SU-DHL-6 (cell line): ENCODE data around the gene ASGR2.

ENCODE experiments used
- H2AFZ ChIP-seq: fragments of 200-600 bp; sonication (generic); 2 replicates; pipeline ENCODE4 v1.6.1; 2014; ENCODE audit warnings: low read depth, mild to moderate bottlenecking, moderate library complexity, mixed read lengths, antibody characterized with exemption, low read length; ENCODE audit not compliant: severe bottlenecking
- H3F3A ChIP-seq: fragments of 200-600 bp; shearing (Covaris generic); 2 replicates; pipeline ENCODE4 v1.6.0; 2016; ENCODE audit warnings: antibody characterized with exemption, mild to moderate bottlenecking; ENCODE audit not compliant: insufficient read depth
- H3K27ac ChIP-seq: fragments of 200-600 bp; sonication (generic); 2 replicates; pipeline ENCODE4 v1.5.1; 2016; ENCODE audit warnings: low read depth, mild to moderate bottlenecking, low read length, moderate library complexity, mixed read lengths
- H3K27me3 ChIP-seq: fragments of 200-600 bp; sonication (generic), shearing (Covaris generic); 2 replicates; pipeline ENCODE4 v1.6.0; 2014; ENCODE audit warnings: mild to moderate bottlenecking, low read length
- H3K36me3 ChIP-seq: fragments of 200-600 bp; sonication (generic); 2 replicates; pipeline ENCODE4 v1.6.1; 2014; ENCODE audit warnings: mild to moderate bottlenecking, low read length, mixed read lengths
- H3K4me2 ChIP-seq: fragments of 300-600, 200-600 bp; shearing (Covaris generic), sonication (generic); 2 replicates; pipeline ENCODE4 v1.6.0; 2014; ENCODE audit warnings: low read length, low read depth, mild to moderate bottlenecking; ENCODE audit not compliant: poor library complexity, severe bottlenecking
- H3K4me3 ChIP-seq: fragments of 200-600 bp; sonication (generic); 2 replicates; pipeline ENCODE4 v1.5.1; 2014; ENCODE audit warnings: antibody characterized with exemption, low read length, mild to moderate bottlenecking, mixed read lengths; ENCODE audit not compliant: insufficient read depth, poor library complexity, severe bottlenecking
- H3K79me2 ChIP-seq: fragments of 200-600 bp; sonication (generic); 2 replicates; pipeline ENCODE4 v1.6.1; 2014; ENCODE audit warnings: mild to moderate bottlenecking, low read length, moderate library complexity; ENCODE audit not compliant: insufficient read depth
- H3K9ac ChIP-seq: fragments of 200-600 bp; sonication (generic); 2 replicates; pipeline ENCODE4 v1.7.0; 2014; ENCODE audit warnings: mild to moderate bottlenecking, low read length
- H3K9me2 ChIP-seq: fragments of 200-600 bp; sonication (generic); replicated peaks from 2 replicates; pipeline ENCODE4 v1.6.1; 2014; ENCODE audit warnings: low read length; ENCODE audit not compliant: insufficient read depth
- H3K9me3 ChIP-seq: fragments of 200-600 bp; sonication (generic); 2 replicates; pipeline ENCODE4 v1.6.1; 2014; ENCODE audit warnings: low read length, mixed read lengths; ENCODE audit not compliant: insufficient read depth
- H4K20me1 ChIP-seq: fragments of 200-600 bp; sonication (generic); 2 replicates; pipeline ENCODE4 v1.6.1; 2014; ENCODE audit warnings: low read depth, mild to moderate bottlenecking, antibody characterized with exemption, low read length, moderate library complexity, mixed read lengths
- CTCF ChIP-seq: fragments of 200-600 bp; sonication (generic); IDR thresholded peaks from one replicate; pipeline ENCODE4 v1.5.1; 2017; ENCODE audit warnings: antibody characterized with exemption, mild to moderate bottlenecking, low read length, moderate library complexity; ENCODE audit not compliant: insufficient read depth, poor library complexity, severe bottlenecking
- EZH2phosphoT487 ChIP-seq: fragments of 200-600 bp; sonication (generic), shearing (Covaris generic); conservative IDR thresholded peaks from 2 replicates; pipeline ENCODE4 v1.6.1; 2018; ENCODE audit warnings: mild to moderate bottlenecking, antibody characterized with exemption, low read length, moderate library complexity, mixed read lengths

The ASGR2 gene

GRCh38 chr17:7070712-7071111 is 43.9 kb downstream of the ASGR2 start:
- no peak overlapping the region for H3K9ac ChIP-seq
- H4K20me1 ChIP-seq, result no peaks in the 10 kb centered on the region
- no peak for TF ChIP-seq CTCF
- TF ChIP-seq EZH2phosphoT487, result no peak
- H3K9me3 ChIP-seq, result no peaks in the 10 kb centered on the region
- no peak overlapping the region for H3K4me2 ChIP-seq
- no peaks in the 10 kb centered on the region for H3F3A ChIP-seq
- no peaks in the 10 kb centered on the region for H3K36me3 ChIP-seq
- no peaks in the 10 kb centered on the region for H3K27me3 ChIP-seq
- no peaks in the 10 kb centered on the region for H3K9me2 ChIP-seq
- no peak overlapping the region for H3K4me3 ChIP-seq
- H3K79me2 ChIP-seq, result no peaks in the 10 kb centered on the region
- no peak overlapping the region for H2AFZ ChIP-seq
- H3K27ac ChIP-seq, result no peak overlapping the region

- Histone ChIP-seq H3K9me3 (no peaks in the 10 kb centered on the region), H3F3A (no peaks in the 10 kb centered on the region), H3K9ac (no peak overlapping the region), H3K27ac (no peak overlapping the region), H3K36me3 (no peaks in the 10 kb centered on the region), H3K4me2 (no peak overlapping the region), H3K4me3 (no peak overlapping the region), H2AFZ (no peak overlapping the region), H3K79me2 (no peaks in the 10 kb centered on the region), H4K20me1 (no peaks in the 10 kb centered on the region), H3K9me2 (no peaks in the 10 kb centered on the region), H3K27me3 (no peaks in the 10 kb centered on the region)
- TF ChIP-seq CTCF (no peak), EZH2phosphoT487 (no peak)
Observed at GRCh38 chr17:7068268-7068667, 46.4 kb downstream of the ASGR2 start.

GRCh38 chr17:7067198-7067597 is 47.4 kb downstream of the ASGR2 start:
- Histone ChIP-seq H2AFZ (no peak overlapping the region), H3K9ac (no peak overlapping the region), H3K9me2 (no peaks in the 10 kb centered on the region), H3K27me3 (no peaks in the 10 kb centered on the region), H3K27ac (no peak overlapping the region), H3K79me2 (no peaks in the 10 kb centered on the region), H3K9me3 (no peaks in the 10 kb centered on the region), H4K20me1 (no peaks in the 10 kb centered on the region), H3K4me2 (no peak overlapping the region), H3F3A (no peaks in the 10 kb centered on the region), H3K36me3 (no peaks in the 10 kb centered on the region), H3K4me3 (no peak overlapping the region)
- no peak for TF ChIP-seq CTCF
- TF ChIP-seq EZH2phosphoT487, result no peak

GRCh38 chr17:7064261-7064660 is 50.4 kb downstream of the ASGR2 start:
- Histone ChIP-seq H4K20me1 (no peaks in the 10 kb centered on the region), H3K4me2 (no peak overlapping the region), H3K79me2 (no peaks in the 10 kb centered on the region), H3K4me3 (no peak overlapping the region), H3F3A (no peaks in the 10 kb centered on the region), H3K9me3 (no peaks in the 10 kb centered on the region), H3K9me2 (no peaks in the 10 kb centered on the region), H3K36me3 (no peaks in the 10 kb centered on the region), H3K9ac (no peak overlapping the region), H3K27ac (no peak overlapping the region), H3K27me3 (no peaks in the 10 kb centered on the region), H2AFZ (no peak overlapping the region)
- TF ChIP-seq EZH2phosphoT487 (no peak), CTCF (no peak)
